Measurements from ENCODE around the gene SOS1.

DNA sequence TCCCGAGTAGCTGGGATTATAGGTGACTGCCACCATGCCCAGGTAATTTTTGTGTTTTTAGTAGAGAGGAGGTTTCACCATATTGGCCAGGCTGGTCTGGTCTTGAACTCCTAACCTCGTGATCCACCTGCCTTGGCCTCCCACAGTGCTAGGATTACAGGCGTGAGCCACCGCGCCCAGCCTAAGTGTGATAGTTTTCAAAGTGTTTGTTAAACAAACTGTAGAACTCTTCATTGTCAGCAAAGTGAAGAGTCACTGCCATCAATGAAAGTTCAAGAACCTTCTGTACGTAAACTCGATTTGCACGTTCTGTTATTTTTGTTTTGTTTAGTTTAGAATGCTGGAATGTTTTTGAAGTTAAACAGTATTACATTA, 18.0 kb upstream of the SOS1 start:
- TF ChIP-seq, protein P1, sequence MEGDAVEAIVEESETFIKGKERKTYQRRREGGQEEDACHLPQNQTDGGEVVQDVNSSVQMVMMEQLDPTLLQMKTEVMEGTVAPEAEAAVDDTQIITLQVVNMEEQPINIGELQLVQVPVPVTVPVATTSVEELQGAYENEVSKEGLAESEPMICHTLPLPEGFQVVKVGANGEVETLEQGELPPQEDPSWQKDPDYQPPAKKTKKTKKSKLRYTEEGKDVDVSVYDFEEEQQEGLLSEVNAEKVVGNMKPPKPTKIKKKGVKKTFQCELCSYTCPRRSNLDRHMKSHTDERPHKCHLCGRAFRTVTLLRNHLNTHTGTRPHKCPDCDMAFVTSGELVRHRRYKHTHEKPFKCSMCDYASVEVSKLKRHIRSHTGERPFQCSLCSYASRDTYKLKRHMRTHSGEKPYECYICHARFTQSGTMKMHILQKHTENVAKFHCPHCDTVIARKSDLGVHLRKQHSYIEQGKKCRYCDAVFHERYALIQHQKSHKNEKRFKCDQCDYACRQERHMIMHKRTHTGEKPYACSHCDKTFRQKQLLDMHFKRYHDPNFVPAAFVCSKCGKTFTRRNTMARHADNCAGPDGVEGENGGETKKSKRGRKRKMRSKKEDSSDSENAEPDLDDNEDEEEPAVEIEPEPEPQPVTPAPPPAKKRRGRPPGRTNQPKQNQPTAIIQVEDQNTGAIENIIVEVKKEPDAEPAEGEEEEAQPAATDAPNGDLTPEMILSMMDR (IDR thresholded peaks at IDR 0.05; ENCODE audit: insufficient read depth, low read length) = no peak
- TF ChIP-seq, protein P2, sequence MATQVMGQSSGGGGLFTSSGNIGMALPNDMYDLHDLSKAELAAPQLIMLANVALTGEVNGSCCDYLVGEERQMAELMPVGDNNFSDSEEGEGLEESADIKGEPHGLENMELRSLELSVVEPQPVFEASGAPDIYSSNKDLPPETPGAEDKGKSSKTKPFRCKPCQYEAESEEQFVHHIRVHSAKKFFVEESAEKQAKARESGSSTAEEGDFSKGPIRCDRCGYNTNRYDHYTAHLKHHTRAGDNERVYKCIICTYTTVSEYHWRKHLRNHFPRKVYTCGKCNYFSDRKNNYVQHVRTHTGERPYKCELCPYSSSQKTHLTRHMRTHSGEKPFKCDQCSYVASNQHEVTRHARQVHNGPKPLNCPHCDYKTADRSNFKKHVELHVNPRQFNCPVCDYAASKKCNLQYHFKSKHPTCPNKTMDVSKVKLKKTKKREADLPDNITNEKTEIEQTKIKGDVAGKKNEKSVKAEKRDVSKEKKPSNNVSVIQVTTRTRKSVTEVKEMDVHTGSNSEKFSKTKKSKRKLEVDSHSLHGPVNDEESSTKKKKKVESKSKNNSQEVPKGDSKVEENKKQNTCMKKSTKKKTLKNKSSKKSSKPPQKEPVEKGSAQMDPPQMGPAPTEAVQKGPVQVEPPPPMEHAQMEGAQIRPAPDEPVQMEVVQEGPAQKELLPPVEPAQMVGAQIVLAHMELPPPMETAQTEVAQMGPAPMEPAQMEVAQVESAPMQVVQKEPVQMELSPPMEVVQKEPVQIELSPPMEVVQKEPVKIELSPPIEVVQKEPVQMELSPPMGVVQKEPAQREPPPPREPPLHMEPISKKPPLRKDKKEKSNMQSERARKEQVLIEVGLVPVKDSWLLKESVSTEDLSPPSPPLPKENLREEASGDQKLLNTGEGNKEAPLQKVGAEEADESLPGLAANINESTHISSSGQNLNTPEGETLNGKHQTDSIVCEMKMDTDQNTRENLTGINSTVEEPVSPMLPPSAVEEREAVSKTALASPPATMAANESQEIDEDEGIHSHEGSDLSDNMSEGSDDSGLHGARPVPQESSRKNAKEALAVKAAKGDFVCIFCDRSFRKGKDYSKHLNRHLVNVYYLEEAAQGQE (IDR thresholded peaks at IDR 0.05; ENCODE audit: insufficient replicate concordance, low read depth) = no peak
- TF ChIP-seq POLR2AphosphoS5 (IDR thresholded peaks at IDR 0.05; ENCODE audit: low read depth) = no peak
